ENCODE results near the gene SELP.

- no peak for TF ChIP-seq JUN (CRISPR knock-in tag; IDR thresholded peaks at IDR 0.05)
- TF ChIP-seq FOSL2 (CRISPR knock-in tag; IDR thresholded peaks at IDR 0.05): no peak
- no peak for TF ChIP-seq JUNB (CRISPR knock-in tag; IDR thresholded peaks at IDR 0.05; ENCODE audit: borderline replicate concordance)
- TF ChIP-seq RAD21 (CRISPR knock-in tag; IDR thresholded peaks at IDR 0.05): no peak
- no peak for TF ChIP-seq ELF1 (CRISPR knock-in tag; IDR thresholded peaks at IDR 0.05)
- no peak for TF ChIP-seq CTCF (CRISPR knock-in tag; IDR thresholded peaks at IDR 0.05)
Measured at GRCh38 chr1:169648709-169649108, 18.8 kb upstream of the SELP start.

All from HepG2 (cell line).